Caco-2 (cell line): Measurements from ENCODE around the gene MGAT5B. TPM values are rescaled to one million over a fixed set of nuclear protein-coding genes. Genes with fewer than 3 reads are reported as not detected.
"Not testable (repeated sequence)": the region's sequence is repeated elsewhere in the genome, so short reads cannot be mapped to it uniquely, and the experiment has no call there.

ENCODE experiments used
- BruUV-seq: library from RNA; stranded (reverse); fragments of 400-500 nt; replicated peaks from 2 replicates; lab custom pipeline; 2021; lab: Mats Ljungman, UMichigan
- CTCF ChIA-PET: fragments of 300-600 bp; sonication (Branson Sonifier 250); formaldehyde crosslinking; loops from one replicate; lab custom pipeline; 2022; ENCODE audit warnings: antibody characterized with exemption; lab: Charles Lee
- POLR2A ChIA-PET: fragments of 300-600 bp; sonication (Branson Sonifier 250); formaldehyde crosslinking; loops from one replicate; lab custom pipeline; 2022; ENCODE audit warnings: antibody characterized with exemption; lab: Charles Lee
- DNase-seq, 2 experiments: peaks; one replicate each; pipeline versions ENCODE4 v3.0.0 to v3.0.0-alpha.2; 2020 to 2022
- H3K27me3 ChIP-seq: replicated peaks from 2 replicates; pipeline ENCODE4 v1.6.0; 2011; ENCODE audit warnings: low read length; ENCODE audit not compliant: control insufficient read depth, insufficient read depth
- H3K36me3 ChIP-seq: 2 replicates; pipeline ENCODE4 v1.5.1; 2011; ENCODE audit warnings: low read length; ENCODE audit not compliant: control insufficient read depth, insufficient read depth
- H3K4me1 ChIP-seq: fragments of 250-450 bp; sonication (Bioruptor Pico); 2 replicates; pipeline ENCODE4 v1.5.1; 2020; ENCODE audit warnings: mild to moderate bottlenecking
- H3K4me3 ChIP-seq: 2 replicates; pipeline ENCODE4 v1.5.1; 2011; ENCODE audit warnings: low read depth, mild to moderate bottlenecking, control low read depth, low read length
- H3K9me3 ChIP-seq: fragments of 250-450 bp; sonication (Bioruptor Pico); 2 replicates; pipeline ENCODE4 v1.5.1; 2020; ENCODE audit warnings: mild to moderate bottlenecking, moderate library complexity
- H3K27ac Mint-ChIP-seq: one replicate; pipeline ENCODE4 v1.8.0; 2022; ENCODE audit warnings: mixed read lengths; ENCODE audit not compliant: unreplicated experiment
- H3K27me3 Mint-ChIP-seq: one replicate; pipeline ENCODE4 v1.8.0; 2022; ENCODE audit warnings: mixed read lengths; ENCODE audit not compliant: insufficient read depth, unreplicated experiment
- H3K36me3 Mint-ChIP-seq: one replicate; pipeline ENCODE4 v1.8.0; 2022; ENCODE audit warnings: mild to moderate bottlenecking, mixed read lengths; ENCODE audit not compliant: insufficient read depth, unreplicated experiment
- H3K4me1 Mint-ChIP-seq: one replicate; pipeline ENCODE4 v1.8.0; 2022; ENCODE audit warnings: low read depth, mixed read lengths; ENCODE audit not compliant: unreplicated experiment
- H3K4me3 Mint-ChIP-seq: one replicate; pipeline ENCODE4 v1.8.0; 2022; ENCODE audit warnings: mild to moderate bottlenecking, moderate library complexity, mixed read lengths; ENCODE audit not compliant: unreplicated experiment
- H3K9me3 Mint-ChIP-seq: one replicate; pipeline ENCODE4 v1.8.0; 2022; ENCODE audit warnings: mixed read lengths; ENCODE audit not compliant: unreplicated experiment
- CTCF ChIP-seq, 2 experiments: fragments of 200-600 bp in 1 of 2; IDR thresholded peaks; 1 replicate in 1 of 2; 2 replicates in 1 of 2; pipeline versions ENCODE4 v1.5.1 to v1.8.0; 2011 to 2022; ENCODE audit warnings: antibody characterized with exemption in 1 of 2, control low read depth in 1 of 2, inconsistent platforms in 1 of 2, low read depth in 1 of 2, low read length in 1 of 2, mild to moderate bottlenecking in 1 of 2, moderate library complexity in 1 of 2; ENCODE audit not compliant: insufficient read depth in 1 of 2, severe bottlenecking in 1 of 2, unreplicated experiment in 1 of 2
- intact Hi-C: fragments of 100-400 bp; cut with micrococcal nuclease; formaldehyde crosslinking; loops from one replicate; pipeline ENCODE4 v1.10.0; 2022; ENCODE audit not compliant: unreplicated experiment
- total RNA-seq: library from RNA; stranded (reverse); gene quantifications from 2 replicates; pipeline ENCODE4 v1.2.3, GENCODE V29; 2022

Gene MGAT5B
- total RNA-seq, 1 experiment from 2014 or later = 9.1 TPM

- TF ChIP-seq CTCF (IDR thresholded peaks at IDR 0.05; ENCODE audit: insufficient read depth in 1 of 2, low read depth in 1 of 2, low read length in 1 of 2, severe bottlenecking in 1 of 2, unreplicated experiment in 1 of 2) = no peak
- no peaks in the 10 kb centered on the region for H3K36me3 Mint-ChIP-seq
- ChIA-PET POLR2A (no interaction called here), CTCF (no interaction called here)
- Histone ChIP-seq H3K4me1 (peaks cover 11% of the 10 kb centered on the region; the same call in 1 of the 2 replicates), H3K9me3 (no peaks in the 10 kb centered on the region), H3K36me3 (no peaks in the 10 kb centered on the region), H3K4me3 (no peak overlapping the region), H3K27me3 (no peaks in the 10 kb centered on the region)
- peaks cover 12% of the 10 kb centered on the region for H3K4me1 Mint-ChIP-seq
- no peak for DNase-seq
- intact Hi-C loops = no loop called here
- no TSS peak for BruUV-seq
- H3K27ac Mint-ChIP-seq = no peak overlapping the region
- H3K27me3 Mint-ChIP-seq = peaks cover 3% of the 10 kb centered on the region
- H3K4me3 Mint-ChIP-seq = no peak overlapping the region
- H3K9me3 Mint-ChIP-seq = no peaks in the 10 kb centered on the region
Observed at GRCh38 chr17:76845541-76846017, 22.6 kb upstream of the MGAT5B start.

GRCh38 chr17:76847031-76847430 is 21.2 kb upstream of the MGAT5B start:
- H3K27me3 ChIP-seq = no peaks in the 10 kb centered on the region
- CTCF ChIA-PET = interaction anchor here (0.8 kb wide), 1 partner anchor 25 kb away, joined by 3 read pairs; no protein-coding TSS in a partner anchor
- POLR2A ChIA-PET = no interaction called here

GRCh38 chr17:76848670-76849069 is 19.5 kb upstream of the MGAT5B start:
- no TSS peak for BruUV-seq
- no peaks in the 10 kb centered on the region for H3K4me1 ChIP-seq
- no peak overlapping the region for H3K27ac Mint-ChIP-seq
- no peaks in the 10 kb centered on the region for H3K9me3 ChIP-seq
- ChIA-PET POLR2A (no interaction called here), CTCF (no interaction called here)
- no peaks in the 10 kb centered on the region for H3K36me3 ChIP-seq
- intact Hi-C loops = no loop called here
- H3K4me1 Mint-ChIP-seq = no peaks in the 10 kb centered on the region
- H3K4me3 Mint-ChIP-seq = no peak overlapping the region
- H3K9me3 Mint-ChIP-seq = no peaks in the 10 kb centered on the region
- no peaks in the 10 kb centered on the region for H3K36me3 Mint-ChIP-seq
- H3K27me3 ChIP-seq = no peaks in the 10 kb centered on the region
- DNase-seq = no peak
- H3K4me3 ChIP-seq = no peak overlapping the region
- TF ChIP-seq CTCF (IDR thresholded peaks at IDR 0.05; ENCODE audit: insufficient read depth in 1 of 2, low read depth in 1 of 2, low read length in 1 of 2, severe bottlenecking in 1 of 2, unreplicated experiment in 1 of 2) = no peak
- H3K27me3 Mint-ChIP-seq = peaks cover 3% of the 10 kb centered on the region

More at GRCh38 chr17:76847031-76847430, 21.2 kb upstream of the MGAT5B start:
- intact Hi-C loops = no loop called here
- Mint-ChIP-seq H3K4me1 (no peaks in the 10 kb centered on the region), H3K4me3 (no peak overlapping the region), H3K27me3 (peaks cover 3% of the 10 kb centered on the region), H3K36me3 (no peaks in the 10 kb centered on the region), H3K27ac (no peak overlapping the region), H3K9me3 (no peaks in the 10 kb centered on the region)
- DNase-seq = no peak
- Histone ChIP-seq H3K4me3 (no peak overlapping the region), H3K9me3 (no peaks in the 10 kb centered on the region), H3K36me3 (no peaks in the 10 kb centered on the region), H3K4me1 (peaks cover 4% of the 10 kb centered on the region; the same call in 1 of the 2 replicates)
- no TSS peak for BruUV-seq
- TF ChIP-seq CTCF (IDR thresholded peaks at IDR 0.05; ENCODE audit: insufficient read depth in 1 of 2, low read depth in 1 of 2, low read length in 1 of 2, severe bottlenecking in 1 of 2, unreplicated experiment in 1 of 2) = no peak

- CTCF ChIA-PET, H3K4me1 ChIP-seq, BruUV-seq, intact Hi-C loops, H3K27me3 Mint-ChIP-seq, H3K9me3 ChIP-seq, H3K36me3 ChIP-seq, H3K27ac Mint-ChIP-seq, H3K27me3 ChIP-seq, H3K36me3 Mint-ChIP-seq, POLR2A ChIA-PET, H3K4me1 Mint-ChIP-seq, H3K9me3 Mint-ChIP-seq, H3K4me3 ChIP-seq, DNase-seq, H3K4me3 Mint-ChIP-seq: not testable (repeated sequence)
Observed at GRCh38 chr17:76849160-76849559, 19.0 kb upstream of the MGAT5B start.
